NT2/D1 (cell line): Measurements from ENCODE around the gene RARG.

Source experiments
- SUZ12 ChIP-seq: IDR thresholded peaks from 2 replicates; pipeline ENCODE4 v1.6.1; 2011; ENCODE audit not compliant: insufficient read length, insufficient read depth; ENCODE audit errors: extremely low read depth
- YY1 ChIP-seq: IDR thresholded peaks from 2 replicates; pipeline ENCODE4 v1.6.1; 2011; ENCODE audit not compliant: insufficient read length, insufficient read depth
- ZNF274 ChIP-seq: IDR thresholded peaks from 2 replicates; pipeline ENCODE4 v1.6.1; 2011; ENCODE audit warnings: mild to moderate bottlenecking, low read depth, low read length

GRCh38 chr12:53259891-53260290 is 27.9 kb upstream of the RARG start:
- TF ChIP-seq ZNF274 (no peak), YY1 (no peak), SUZ12 (no peak)
